Brain microvascular endothelial cell (primary cell): ENCODE measurements around the gene C21orf91.
A peak's percentile ranks its signal among the peaks of the same experiment; 100 is the strongest.

Source experiments
- DNase-seq: peaks from one replicate; pipeline ENCODE4 v3.0.0-alpha.2; 2020
- H3K27ac ChIP-seq: fragments of 250-450 bp; sonication (Bioruptor Pico); 2 replicates; pipeline ENCODE4 v1.5.1; 2020; ENCODE audit warnings: mild to moderate bottlenecking, moderate library complexity
- H3K27me3 ChIP-seq: fragments of 250-450 bp; sonication (Bioruptor Pico); replicated peaks from 2 replicates; pipeline ENCODE4 v1.5.1; 2020; ENCODE audit warnings: mild to moderate bottlenecking
- H3K36me3 ChIP-seq: fragments of 250-450 bp; sonication (Bioruptor Pico); replicated peaks from 2 replicates; pipeline ENCODE4 v1.5.1; 2020; ENCODE audit warnings: mild to moderate bottlenecking
- H3K4me3 ChIP-seq: 2 replicates; pipeline ENCODE4 v1.5.1; 2011; ENCODE audit warnings: low read depth, mild to moderate bottlenecking, control low read depth, low read length, moderate library complexity
- in situ Hi-C: cut with HindIII; loops from 2 replicates; pipeline ENCODE4 v1.10.0; 2017; ENCODE audit warnings: low sequenced_read_pairs, low pct_ligation_motif_present
- TF ChIP-seq, protein P1 (sequence below): IDR thresholded peaks from 2 replicates; pipeline ENCODE4 v1.5.1; 2011; ENCODE audit warnings: low read depth, mild to moderate bottlenecking, moderate library complexity, low read length, control low read depth, inconsistent platforms; ENCODE audit errors: missing control alignments

Gene C21orf91

DNA sequence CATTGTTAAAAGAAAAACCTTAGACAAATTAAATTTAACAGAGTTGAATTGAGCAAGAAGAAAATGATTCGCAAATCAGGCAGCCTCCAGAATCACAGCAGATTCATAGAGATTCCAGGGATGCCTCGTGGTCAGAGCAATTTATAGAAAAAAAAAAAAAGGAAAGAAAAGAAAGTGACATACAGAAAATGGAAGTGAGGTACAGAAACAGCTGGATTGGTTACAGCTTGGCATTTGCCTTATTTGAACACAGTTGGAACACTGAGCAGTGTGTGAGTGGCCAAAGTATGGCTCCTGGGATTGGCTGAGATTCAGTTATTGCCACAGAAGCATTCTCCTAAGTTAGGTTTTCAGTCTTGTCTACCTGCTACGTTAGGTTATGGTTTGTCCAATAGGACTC lies 9.1 kb upstream of the C21orf91 start:
- Histone ChIP-seq H3K4me3 (no peak overlapping the region), H3K27ac (no peak overlapping the region), H3K27me3 (no peaks in the 10 kb centered on the region), H3K36me3 (no peaks in the 10 kb centered on the region)
- TF ChIP-seq, protein P1, sequence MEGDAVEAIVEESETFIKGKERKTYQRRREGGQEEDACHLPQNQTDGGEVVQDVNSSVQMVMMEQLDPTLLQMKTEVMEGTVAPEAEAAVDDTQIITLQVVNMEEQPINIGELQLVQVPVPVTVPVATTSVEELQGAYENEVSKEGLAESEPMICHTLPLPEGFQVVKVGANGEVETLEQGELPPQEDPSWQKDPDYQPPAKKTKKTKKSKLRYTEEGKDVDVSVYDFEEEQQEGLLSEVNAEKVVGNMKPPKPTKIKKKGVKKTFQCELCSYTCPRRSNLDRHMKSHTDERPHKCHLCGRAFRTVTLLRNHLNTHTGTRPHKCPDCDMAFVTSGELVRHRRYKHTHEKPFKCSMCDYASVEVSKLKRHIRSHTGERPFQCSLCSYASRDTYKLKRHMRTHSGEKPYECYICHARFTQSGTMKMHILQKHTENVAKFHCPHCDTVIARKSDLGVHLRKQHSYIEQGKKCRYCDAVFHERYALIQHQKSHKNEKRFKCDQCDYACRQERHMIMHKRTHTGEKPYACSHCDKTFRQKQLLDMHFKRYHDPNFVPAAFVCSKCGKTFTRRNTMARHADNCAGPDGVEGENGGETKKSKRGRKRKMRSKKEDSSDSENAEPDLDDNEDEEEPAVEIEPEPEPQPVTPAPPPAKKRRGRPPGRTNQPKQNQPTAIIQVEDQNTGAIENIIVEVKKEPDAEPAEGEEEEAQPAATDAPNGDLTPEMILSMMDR, result no peak
- in situ Hi-C loops, result no loop called here
- DNase-seq, result peak; percentile 20

DNA sequence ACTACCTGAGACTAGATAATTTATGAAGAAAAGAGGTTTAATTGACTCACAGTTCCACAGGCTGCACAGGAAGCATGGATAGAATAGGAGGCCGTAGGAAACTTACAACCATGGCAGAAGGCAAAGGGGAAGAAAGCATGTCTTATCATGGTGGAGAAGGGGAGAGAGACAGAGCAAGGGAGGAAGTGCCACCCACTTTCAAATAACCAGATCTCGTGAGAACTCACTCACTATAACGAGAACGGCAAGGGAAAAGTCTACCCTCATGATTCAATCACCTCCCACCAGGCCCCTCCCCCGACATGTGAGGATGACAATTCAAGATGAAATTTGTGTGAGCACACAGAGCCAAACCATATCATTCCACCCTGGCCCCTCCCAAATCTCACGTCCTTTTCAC lies 4.7 kb upstream of the C21orf91 start:
- Histone ChIP-seq H3K27ac (no peak overlapping the region), H3K4me3 (no peak overlapping the region), H3K36me3 (no peaks in the 10 kb centered on the region), H3K27me3 (no peaks in the 10 kb centered on the region)
- in situ Hi-C loops, result no loop called here
- no peak for DNase-seq
- TF ChIP-seq, protein P1, result no peak

DNA sequence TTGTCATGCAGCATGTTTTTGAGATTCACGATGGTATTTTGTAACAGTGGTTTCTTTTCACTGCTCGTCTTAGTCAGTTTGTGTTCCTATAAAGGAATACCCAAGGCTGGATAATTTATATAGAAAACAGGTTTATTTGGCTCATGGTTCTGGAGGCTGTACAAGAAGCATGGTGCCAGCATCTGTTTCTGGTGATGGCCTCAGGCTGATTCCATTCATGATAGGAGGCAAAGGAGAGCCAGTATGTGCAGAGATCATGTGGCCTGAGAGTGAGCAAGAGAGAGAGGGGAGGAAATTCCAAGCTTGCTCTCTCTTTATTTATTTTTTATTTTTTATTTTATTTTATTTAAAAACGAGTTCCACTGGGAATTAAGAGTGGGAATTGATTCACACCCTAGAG lies 2.0 kb upstream of the C21orf91 start:
- TF ChIP-seq, protein P1, result no peak
- Histone ChIP-seq H3K36me3 (no peaks in the 10 kb centered on the region), H3K27ac (no peak overlapping the region), H3K4me3 (no peak overlapping the region), H3K27me3 (no peaks in the 10 kb centered on the region)
- DNase-seq, result no peak
- in situ Hi-C loops, result no loop called here

DNA sequence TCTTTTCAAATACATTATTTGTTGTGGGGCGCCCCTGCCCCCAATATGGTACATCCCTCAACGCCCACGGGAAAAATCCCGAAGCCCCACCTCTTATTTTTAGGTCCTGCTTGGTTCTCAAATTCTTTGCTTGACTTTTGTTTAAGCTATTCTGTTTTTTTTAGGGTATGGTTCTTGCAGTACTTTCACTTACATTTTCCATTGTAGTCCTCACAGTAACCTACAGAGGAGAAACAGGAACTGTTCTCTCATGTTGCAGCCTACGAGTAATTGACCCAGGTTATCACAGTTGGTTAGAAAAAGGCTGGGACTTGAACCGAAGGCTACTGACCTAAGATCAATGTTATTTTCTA lies 697 bp upstream of the C21orf91 start:
- no peaks in the 10 kb centered on the region for H3K27me3 ChIP-seq
- H3K4me3 ChIP-seq, result peak overlapping the region; percentile 82
- TF ChIP-seq, protein P1, result no peak
- H3K27ac ChIP-seq, result peak overlapping the region; percentile 99
- no peaks in the 10 kb centered on the region for H3K36me3 ChIP-seq
- in situ Hi-C loops, result no loop called here
- DNase-seq, result no peak

DNA sequence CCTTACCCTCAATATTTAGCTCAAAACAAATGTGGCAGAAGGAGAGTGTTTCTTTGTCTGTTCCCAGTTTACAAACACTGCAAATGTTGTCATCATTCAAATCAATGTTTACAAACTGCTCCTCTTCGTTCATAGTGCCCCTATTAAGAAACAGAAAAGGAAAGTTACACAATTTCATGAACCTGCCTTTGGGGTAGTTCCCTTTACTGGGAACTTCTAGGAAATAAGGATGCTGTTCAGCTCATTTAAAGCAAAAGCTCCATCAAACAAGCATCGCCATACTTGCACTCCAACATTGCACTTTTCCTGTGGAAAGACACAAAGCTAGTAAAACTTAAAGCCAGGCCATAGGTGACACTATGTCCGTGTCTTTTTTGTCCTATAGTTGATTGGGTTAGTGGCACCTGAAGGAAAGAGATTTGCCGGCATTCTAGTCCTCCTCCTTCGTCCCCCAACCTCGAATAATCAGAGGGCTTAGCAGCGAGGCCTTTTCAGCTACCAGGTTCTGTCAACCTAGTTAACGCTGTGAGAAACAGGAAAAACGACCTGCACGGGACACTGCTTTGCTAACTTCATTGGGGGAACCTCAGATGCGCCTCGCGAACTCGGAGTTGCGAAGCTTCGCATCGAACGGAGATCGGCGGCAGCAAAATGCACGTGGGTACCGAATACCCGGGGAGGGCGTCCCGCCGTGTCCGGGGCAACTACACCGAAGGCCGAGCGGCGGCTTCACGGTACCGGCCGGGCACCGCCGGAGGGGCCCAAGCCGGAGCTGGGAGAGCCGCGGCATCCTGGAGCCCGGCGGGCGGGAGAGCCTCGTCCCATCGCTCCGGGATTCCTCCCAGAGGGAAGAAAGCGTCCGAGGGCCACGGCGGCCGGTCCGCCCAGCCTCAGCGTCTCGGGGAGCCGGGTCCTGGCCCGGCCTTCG lies 706 bp downstream of the C21orf91 start:
- H3K4me3 ChIP-seq, result peak overlapping the region; percentile 82
- peak overlapping the region; percentile 99 for H3K27ac ChIP-seq
- in situ Hi-C loops, result no loop called here
- H3K36me3 ChIP-seq, result no peaks in the 10 kb centered on the region
- H3K27me3 ChIP-seq, result no peaks in the 10 kb centered on the region
- TF ChIP-seq, protein P1, result no peak
- DNase-seq, result peak; percentile 24
